Liver (tissue), 9 donors: Measurements from ENCODE around the gene SH3GL3. TPM values are rescaled to one million over a fixed set of nuclear protein-coding genes. Genes with fewer than 3 reads are reported as not detected.

Experiments
- DNase-seq: peaks from one replicate; pipeline ENCODE4 v3.0.0-alpha.2; 2017; ENCODE audit warnings: low spot score
- H3K27ac ChIP-seq, 2 donors: one replicate each; pipeline ENCODE4 v1.7.0; 2013; ENCODE audit warnings: inconsistent platforms in 2 of 2, low read length in 2 of 2, control low read depth in 1 of 2, low read depth in 1 of 2, mild to moderate bottlenecking in 1 of 2
- H3K27me3 ChIP-seq, 4 donors: one replicate each; pipeline versions ENCODE4 v1.6.1 to v1.7.0; 2013; ENCODE audit warnings: low read length in 3 of 4, inconsistent platforms in 1 of 4, mild to moderate bottlenecking in 1 of 4, moderate library complexity in 1 of 4; ENCODE audit not compliant: control insufficient read depth in 4 of 4, insufficient read depth in 4 of 4
- H3K36me3 ChIP-seq, 4 donors: one replicate each; pipeline versions ENCODE4 v1.6.1 to v1.7.0; 2013; ENCODE audit warnings: low read length in 3 of 4, mild to moderate bottlenecking in 3 of 4, low read depth in 1 of 4, moderate library complexity in 1 of 4; ENCODE audit not compliant: control insufficient read depth in 4 of 4, insufficient read depth in 3 of 4
- H3K4me1 ChIP-seq, 4 donors: one replicate each; pipeline versions ENCODE4 v1.6.1 to v1.7.0; 2013; ENCODE audit warnings: low read length in 3 of 4, mild to moderate bottlenecking in 3 of 4, moderate library complexity in 1 of 4; ENCODE audit not compliant: control insufficient read depth in 4 of 4, insufficient read depth in 4 of 4
- H3K4me3 ChIP-seq, 3 donors: one replicate each; pipeline versions ENCODE4 v1.6.1 to v1.7.0; 2013; ENCODE audit warnings: low read length in 3 of 3, control low read depth in 1 of 3, low read depth in 1 of 3, mild to moderate bottlenecking in 1 of 3
- H3K9ac ChIP-seq, 2 donors: one replicate each; pipeline ENCODE4 v1.7.0; 2013; ENCODE audit warnings: low read length in 2 of 2, mild to moderate bottlenecking in 2 of 2, moderate library complexity in 2 of 2, control low read depth in 1 of 2, low read depth in 1 of 2
- H3K9me3 ChIP-seq, 4 donors: one replicate each; pipeline versions ENCODE4 v1.6.1 to v1.7.0; 2013; ENCODE audit warnings: low read length in 3 of 4; ENCODE audit not compliant: control insufficient read depth in 4 of 4
- EGR1 ChIP-seq, 2 donors: IDR thresholded peaks; 2 replicates each; pipeline ENCODE4 v1.6.1; 2016 to 2018; ENCODE audit warnings: antibody characterized with exemption in 2 of 2, low read depth in 2 of 2
- FOXA1 ChIP-seq: IDR thresholded peaks from 2 replicates; pipeline ENCODE4 v1.6.1; 2016; ENCODE audit warnings: antibody characterized with exemption
- FOXA2 ChIP-seq: IDR thresholded peaks from 2 replicates; pipeline ENCODE4 v1.6.1; 2016; ENCODE audit warnings: antibody characterized with exemption
- HNF4A ChIP-seq, 2 donors: conservative IDR thresholded peaks; 2 replicates each; pipeline ENCODE4 v1.6.1; 2016; ENCODE audit warnings: antibody characterized with exemption in 2 of 2, mild to moderate bottlenecking in 2 of 2
- HNF4G ChIP-seq: IDR thresholded peaks from 2 replicates; pipeline ENCODE4 v1.6.1; 2016; ENCODE audit warnings: antibody characterized with exemption
- JUND ChIP-seq, 2 donors: IDR thresholded peaks; 2 replicates each; pipeline ENCODE4 v1.6.1; 2016; ENCODE audit warnings: antibody characterized with exemption in 2 of 2
- MAX ChIP-seq: IDR thresholded peaks from 2 replicates; pipeline ENCODE4 v1.6.1; 2016; ENCODE audit warnings: antibody characterized with exemption
- NR2F2 ChIP-seq: IDR thresholded peaks from 2 replicates; pipeline ENCODE4 v1.6.1; 2016; ENCODE audit warnings: antibody characterized with exemption
- RAD21 ChIP-seq, 2 donors: IDR thresholded peaks; 2 replicates each; pipeline ENCODE4 v1.6.1; 2016; ENCODE audit warnings: antibody characterized with exemption in 2 of 2, mild to moderate bottlenecking in 2 of 2
- RXRA ChIP-seq, 2 donors: IDR thresholded peaks; 2 replicates each; pipeline ENCODE4 v1.6.1; 2017 to 2018; ENCODE audit warnings: antibody characterized with exemption in 2 of 2, mild to moderate bottlenecking in 1 of 2
- SP1 ChIP-seq: IDR thresholded peaks from 2 replicates; pipeline ENCODE4 v1.6.1; 2018; ENCODE audit warnings: antibody characterized with exemption, mild to moderate bottlenecking
- TAF1 ChIP-seq: conservative IDR thresholded peaks from 2 replicates; pipeline ENCODE4 v1.6.1; 2016; ENCODE audit warnings: antibody characterized with exemption, mild to moderate bottlenecking
- YY1 ChIP-seq: IDR thresholded peaks from 2 replicates; pipeline ENCODE4 v1.6.1; 2016; ENCODE audit warnings: antibody characterized with exemption, mild to moderate bottlenecking
- ZBTB33 ChIP-seq: IDR thresholded peaks from 2 replicates; pipeline ENCODE4 v1.6.1; 2016; ENCODE audit warnings: antibody characterized with exemption
- WGBS: extraction: QIAGEN DNeasy Blood & Tissue Kit; methylation state at CpG from one replicate; pipeline ENCODE4 v1.1.7; 2013; 5-methylcytosine and 5-hydroxymethylcytosine counted together
- polyA plus RNA-seq, 2 donors: library from polyadenylated mRNA; stranded (reverse) in 1 of 2; unstranded in 1 of 2; fragments of 200-250 nt in 1 of 2; fragments of >200 nt in 1 of 2; fragmentation: Nextera tagmentation in 1 of 2; extraction: Ambion mirVana in 1 of 2; gene quantifications; one replicate each; pipeline versions ENCODE4 v1.2.1 to v1.2.3, GENCODE V29; 2013 to 2015
- total RNA-seq, 2 donors: library from RNA; depleted of rRNA; stranded (reverse); fragments of >200 nt; gene quantifications; one replicate each; pipeline ENCODE4 v1.2.3, GENCODE V29; 2014
- TF ChIP-seq, protein P1 (sequence below): fragments of 150-350 bp; IDR thresholded peaks from 2 replicates; pipeline ENCODE4 v1.5.1; 2017; ENCODE audit warnings: improper control_type of control experiment, low read depth, low read length; ENCODE audit not compliant: missing input control
- TF ChIP-seq, protein P2 (sequence below): IDR thresholded peaks from 2 replicates; pipeline ENCODE4 v1.6.1; 2016; ENCODE audit warnings: antibody characterized with exemption
- TF ChIP-seq, protein P3 (sequence below): IDR thresholded peaks from 2 replicates; pipeline ENCODE4 v1.6.1; 2016; ENCODE audit warnings: antibody characterized with exemption, mild to moderate bottlenecking
- donor health status: healthy.
- donor health status: healthy.
- donor health status: healthy.
- donor health status: healthy.
- donor health status: healthy.

The SH3GL3 gene
- total and polyA plus RNA-seq, 4 donors: 0.23 TPM; not detected in 3

- H3K4me1 ChIP-seq: no peaks in the 10 kb centered on the region
- H3K9ac ChIP-seq: no peak overlapping the region
- DNase-seq: no peak
- no peak overlapping the region for H3K27ac ChIP-seq
- WGBS: 86% methylated on average over 2 of the region's 2 CpGs
- TF ChIP-seq ZBTB33 (no peak), HNF4G (no peak), JUND (IDR thresholded peaks at IDR 0.05) (no peak), HNF4A (conservative IDR thresholded peaks at IDR 0.05) (no peak), FOXA2 (no peak), NR2F2 (no peak), YY1 (no peak), SP1 (no peak)
- TF ChIP-seq, protein P1, sequence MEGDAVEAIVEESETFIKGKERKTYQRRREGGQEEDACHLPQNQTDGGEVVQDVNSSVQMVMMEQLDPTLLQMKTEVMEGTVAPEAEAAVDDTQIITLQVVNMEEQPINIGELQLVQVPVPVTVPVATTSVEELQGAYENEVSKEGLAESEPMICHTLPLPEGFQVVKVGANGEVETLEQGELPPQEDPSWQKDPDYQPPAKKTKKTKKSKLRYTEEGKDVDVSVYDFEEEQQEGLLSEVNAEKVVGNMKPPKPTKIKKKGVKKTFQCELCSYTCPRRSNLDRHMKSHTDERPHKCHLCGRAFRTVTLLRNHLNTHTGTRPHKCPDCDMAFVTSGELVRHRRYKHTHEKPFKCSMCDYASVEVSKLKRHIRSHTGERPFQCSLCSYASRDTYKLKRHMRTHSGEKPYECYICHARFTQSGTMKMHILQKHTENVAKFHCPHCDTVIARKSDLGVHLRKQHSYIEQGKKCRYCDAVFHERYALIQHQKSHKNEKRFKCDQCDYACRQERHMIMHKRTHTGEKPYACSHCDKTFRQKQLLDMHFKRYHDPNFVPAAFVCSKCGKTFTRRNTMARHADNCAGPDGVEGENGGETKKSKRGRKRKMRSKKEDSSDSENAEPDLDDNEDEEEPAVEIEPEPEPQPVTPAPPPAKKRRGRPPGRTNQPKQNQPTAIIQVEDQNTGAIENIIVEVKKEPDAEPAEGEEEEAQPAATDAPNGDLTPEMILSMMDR: no peak
- peaks cover 0 to 7% (median 0%) of the 10 kb centered on the region in 4 donors for H3K27me3 ChIP-seq
- no peaks in the 10 kb centered on the region for H3K36me3 ChIP-seq
- no peaks in the 10 kb centered on the region for H3K9me3 ChIP-seq
- no peak overlapping the region for H3K4me3 ChIP-seq
Observed at GRCh38 chr15:83476066-83476465, 28.9 kb downstream of the SH3GL3 start.

- Histone ChIP-seq H3K9me3 (no peaks in the 10 kb centered on the region), H3K27ac (no peak overlapping the region), H3K27me3 (peaks cover 0 to 7% (median 0%) of the 10 kb centered on the region in 4 donors), H3K9ac (no peak overlapping the region), H3K36me3 (no peaks in the 10 kb centered on the region), H3K4me3 (no peak overlapping the region), H3K4me1 (no peaks in the 10 kb centered on the region)
- no peak for DNase-seq
- TF ChIP-seq, protein P1: no peak
- TF ChIP-seq, protein P2, sequence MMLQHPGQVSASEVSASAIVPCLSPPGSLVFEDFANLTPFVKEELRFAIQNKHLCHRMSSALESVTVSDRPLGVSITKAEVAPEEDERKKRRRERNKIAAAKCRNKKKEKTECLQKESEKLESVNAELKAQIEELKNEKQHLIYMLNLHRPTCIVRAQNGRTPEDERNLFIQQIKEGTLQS: no peak
- TF ChIP-seq SP1: no peak
- TF ChIP-seq, protein P3, sequence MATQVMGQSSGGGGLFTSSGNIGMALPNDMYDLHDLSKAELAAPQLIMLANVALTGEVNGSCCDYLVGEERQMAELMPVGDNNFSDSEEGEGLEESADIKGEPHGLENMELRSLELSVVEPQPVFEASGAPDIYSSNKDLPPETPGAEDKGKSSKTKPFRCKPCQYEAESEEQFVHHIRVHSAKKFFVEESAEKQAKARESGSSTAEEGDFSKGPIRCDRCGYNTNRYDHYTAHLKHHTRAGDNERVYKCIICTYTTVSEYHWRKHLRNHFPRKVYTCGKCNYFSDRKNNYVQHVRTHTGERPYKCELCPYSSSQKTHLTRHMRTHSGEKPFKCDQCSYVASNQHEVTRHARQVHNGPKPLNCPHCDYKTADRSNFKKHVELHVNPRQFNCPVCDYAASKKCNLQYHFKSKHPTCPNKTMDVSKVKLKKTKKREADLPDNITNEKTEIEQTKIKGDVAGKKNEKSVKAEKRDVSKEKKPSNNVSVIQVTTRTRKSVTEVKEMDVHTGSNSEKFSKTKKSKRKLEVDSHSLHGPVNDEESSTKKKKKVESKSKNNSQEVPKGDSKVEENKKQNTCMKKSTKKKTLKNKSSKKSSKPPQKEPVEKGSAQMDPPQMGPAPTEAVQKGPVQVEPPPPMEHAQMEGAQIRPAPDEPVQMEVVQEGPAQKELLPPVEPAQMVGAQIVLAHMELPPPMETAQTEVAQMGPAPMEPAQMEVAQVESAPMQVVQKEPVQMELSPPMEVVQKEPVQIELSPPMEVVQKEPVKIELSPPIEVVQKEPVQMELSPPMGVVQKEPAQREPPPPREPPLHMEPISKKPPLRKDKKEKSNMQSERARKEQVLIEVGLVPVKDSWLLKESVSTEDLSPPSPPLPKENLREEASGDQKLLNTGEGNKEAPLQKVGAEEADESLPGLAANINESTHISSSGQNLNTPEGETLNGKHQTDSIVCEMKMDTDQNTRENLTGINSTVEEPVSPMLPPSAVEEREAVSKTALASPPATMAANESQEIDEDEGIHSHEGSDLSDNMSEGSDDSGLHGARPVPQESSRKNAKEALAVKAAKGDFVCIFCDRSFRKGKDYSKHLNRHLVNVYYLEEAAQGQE: no peak
- TF ChIP-seq EGR1 (IDR thresholded peaks at IDR 0.05; ENCODE audit: low read depth in 2 of 2): no peak
- no peak for TF ChIP-seq RAD21 (IDR thresholded peaks at IDR 0.05)
- TF ChIP-seq ZBTB33: no peak
- TF ChIP-seq MAX: no peak
- no peak for TF ChIP-seq YY1
- no peak for TF ChIP-seq JUND (IDR thresholded peaks at IDR 0.05)
- no peak for TF ChIP-seq RXRA (IDR thresholded peaks at IDR 0.05)
- TF ChIP-seq FOXA2: no peak
- no peak for TF ChIP-seq TAF1
- TF ChIP-seq NR2F2: no peak
- TF ChIP-seq HNF4A (conservative IDR thresholded peaks at IDR 0.05): no peak
- TF ChIP-seq HNF4G: no peak
- TF ChIP-seq FOXA1: no peak
- 89% methylated on average over 2 of the region's 2 CpGs for WGBS
Observed at GRCh38 chr15:83476708-83477107, 29.6 kb downstream of the SH3GL3 start.
